HG03175 (cell line): ENCODE data around the gene SYNM.

ENCODE experiments used
- ATAC-seq: cut with Tn5 transposase; IDR thresholded peaks from one replicate; pipeline ENCODE4 v1.9.1; 2021; ENCODE audit warnings: mild to moderate bottlenecking, moderate library complexity; ENCODE audit not compliant: unreplicated experiment

The SYNM gene

GRCh38 chr15:99138491-99138982 lies 33.7 kb downstream of the SYNM start:
- ATAC-seq: no peak

- no peak for ATAC-seq
These were observed 34.4 kb downstream of the SYNM start for GRCh38 chr15:99139276-99139675.

DNA sequence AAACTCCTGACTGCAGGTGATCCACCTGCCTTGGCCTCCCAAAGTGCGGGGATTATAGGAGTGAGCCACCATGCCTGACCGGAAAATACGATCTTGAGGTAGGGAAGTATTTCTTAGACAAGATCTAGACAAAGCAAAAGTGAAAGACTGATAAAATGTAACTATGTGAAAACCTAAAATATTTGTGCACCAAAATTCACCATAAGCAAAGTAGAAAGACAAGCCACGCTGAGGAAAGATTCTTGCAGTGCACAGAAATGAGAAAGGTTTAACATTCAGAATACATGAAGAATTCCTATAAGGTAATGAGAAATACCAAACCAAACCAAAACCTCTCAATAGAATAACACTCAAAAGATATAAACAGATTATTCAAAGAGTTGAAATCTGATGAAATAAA lies 35.7 kb downstream of the SYNM start:
- no peak for ATAC-seq

GRCh38 chr15:99141943-99142342 lies 37.1 kb downstream of the SYNM start:
- ATAC-seq: no peak

- ATAC-seq: no peak
These were observed 37.7 kb downstream of the SYNM start for GRCh38 chr15:99142562-99142961.

GRCh38 chr15:99143242-99143641 lies 38.4 kb downstream of the SYNM start:
- no peak for ATAC-seq

- ATAC-seq: no peak
These were observed 39.1 kb downstream of the SYNM start for GRCh38 chr15:99143655-99144610.

- no peak for ATAC-seq
These were observed 40.1 kb downstream of the SYNM start for GRCh38 chr15:99145005-99145404.

- ATAC-seq: no peak
These were observed 40.9 kb downstream of the SYNM start for GRCh38 chr15:99145778-99146177.

GRCh38 chr15:99146661-99147060 lies 41.8 kb downstream of the SYNM start:
- no peak for ATAC-seq

GRCh38 chr15:99148851-99149276 lies 44.0 kb downstream of the SYNM start:
- no peak for ATAC-seq

DNA sequence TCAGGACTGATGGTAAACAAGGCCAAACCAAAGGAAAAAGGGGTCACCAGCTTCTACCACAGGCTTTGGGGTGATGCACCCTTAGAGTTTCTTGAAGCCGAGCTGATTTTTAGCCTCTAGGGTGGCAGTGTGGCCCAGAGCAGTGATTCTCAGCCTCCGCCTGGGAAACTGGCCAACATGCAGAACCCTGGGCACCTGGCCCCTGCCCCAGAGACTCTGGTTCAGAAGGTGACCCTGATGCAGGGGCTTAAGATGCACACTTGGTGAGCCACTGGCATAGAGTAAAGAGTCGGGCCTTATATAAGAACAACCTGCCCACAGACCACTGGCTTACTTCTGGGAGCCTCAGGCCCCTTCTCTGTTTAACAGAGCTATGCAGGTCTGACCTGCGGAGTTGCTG lies 44.5 kb downstream of the SYNM start:
- no peak for ATAC-seq

- ATAC-seq: no peak
These were observed 46.3 kb downstream of the SYNM start for GRCh38 chr15:99151156-99151555.

DNA sequence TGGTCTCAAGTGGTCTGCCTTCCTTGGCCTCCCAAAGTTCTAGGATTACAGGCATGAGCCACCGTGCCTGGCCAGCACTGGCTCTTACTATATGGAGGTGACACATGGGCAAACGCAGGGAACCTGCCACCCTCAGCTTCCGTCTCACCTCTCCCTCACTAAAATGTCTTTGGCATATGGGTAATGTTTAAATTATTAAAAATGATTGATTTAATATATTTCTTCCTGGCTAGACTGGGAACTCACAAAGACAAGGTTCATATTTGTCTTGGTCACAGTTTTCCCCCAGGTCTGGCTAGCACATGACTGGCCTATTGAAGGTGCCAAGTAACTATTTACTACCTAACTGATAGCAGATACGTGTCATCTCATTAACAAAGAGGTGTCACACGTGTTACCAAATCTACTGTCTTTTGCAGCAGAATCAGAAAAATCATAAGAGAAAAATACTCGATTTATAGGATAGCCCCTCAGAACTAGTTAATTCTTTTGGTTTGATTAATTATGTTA lies 48.2 kb downstream of the SYNM start:
- no peak for ATAC-seq

DNA sequence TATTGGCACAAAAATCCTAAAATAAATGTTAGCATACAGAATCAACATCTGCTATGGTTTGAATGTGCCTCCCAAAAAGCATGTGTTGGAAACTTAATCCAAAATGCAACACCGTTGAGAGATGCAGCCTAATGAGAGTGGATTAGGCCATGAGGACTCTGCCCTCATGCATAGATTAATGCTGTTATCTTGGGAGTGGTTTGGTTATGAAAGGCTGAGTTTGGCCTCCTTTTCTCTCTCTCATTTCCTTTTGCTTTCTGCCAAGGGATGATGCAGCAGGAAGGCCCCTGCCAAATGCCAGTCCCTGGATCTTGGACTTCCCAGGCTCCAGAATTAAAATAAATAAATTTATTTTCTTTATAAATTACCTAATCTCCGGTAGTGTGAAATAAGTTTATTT lies 49.4 kb downstream of the SYNM start:
- ATAC-seq: no peak

- ATAC-seq: no peak
These were observed 51.1 kb downstream of the SYNM start for GRCh38 chr15:99155961-99156443.

DNA sequence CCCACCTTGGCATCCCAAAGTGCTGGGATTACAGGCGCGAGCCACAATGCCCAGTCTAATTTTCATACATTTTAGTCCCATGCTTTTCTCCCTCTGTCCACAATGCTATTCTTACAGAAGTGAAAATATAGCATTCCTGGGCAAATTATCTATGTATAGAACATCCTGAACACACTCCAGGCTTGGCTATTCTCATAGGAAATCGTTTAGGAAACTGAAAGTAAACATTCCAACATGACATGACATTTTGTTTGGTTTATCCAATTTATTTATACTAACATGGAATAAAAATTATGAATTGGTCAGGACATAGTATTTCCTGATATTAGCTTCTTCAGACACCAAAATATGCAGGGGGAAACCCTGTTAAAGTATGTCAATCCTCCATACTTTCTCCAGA lies 52.6 kb downstream of the SYNM start:
- ATAC-seq: no peak

DNA sequence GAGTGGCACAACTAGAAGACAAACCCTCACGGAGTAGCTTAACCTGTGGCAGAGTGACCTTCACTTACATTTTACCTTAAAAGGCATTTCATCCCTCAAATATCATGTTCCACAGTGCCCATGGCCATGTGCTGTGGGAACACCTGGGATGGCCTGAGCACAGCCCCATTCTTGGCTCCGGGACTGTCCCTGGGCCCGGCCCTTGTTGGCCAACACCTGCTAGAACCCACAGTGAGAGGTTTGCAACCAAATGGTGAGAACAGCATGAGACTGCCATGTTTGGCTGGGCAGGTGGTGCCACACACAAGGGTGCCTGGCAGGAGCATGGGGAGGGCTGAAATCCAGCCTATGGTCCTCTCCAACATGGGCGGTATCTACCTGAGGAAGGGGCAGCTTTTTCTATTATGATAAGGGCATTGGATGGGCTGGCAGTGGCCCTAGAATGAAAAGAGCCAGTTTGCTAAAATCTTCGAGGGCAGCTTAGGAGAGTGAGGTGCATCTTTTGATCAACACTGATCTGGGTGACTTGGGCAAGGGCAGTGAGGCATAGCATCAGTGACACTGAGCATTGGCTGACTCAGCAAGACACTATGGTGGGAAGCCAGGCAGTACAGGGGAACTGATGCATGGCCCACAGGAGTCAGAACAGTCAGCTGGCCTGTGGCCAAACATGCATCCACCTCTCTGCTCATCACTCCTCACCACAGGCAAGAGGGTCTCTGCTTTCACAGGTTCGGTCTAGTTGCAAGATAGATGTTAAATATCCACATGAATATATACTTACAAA lies 53.9 kb downstream of the SYNM start:
- ATAC-seq: no peak

DNA sequence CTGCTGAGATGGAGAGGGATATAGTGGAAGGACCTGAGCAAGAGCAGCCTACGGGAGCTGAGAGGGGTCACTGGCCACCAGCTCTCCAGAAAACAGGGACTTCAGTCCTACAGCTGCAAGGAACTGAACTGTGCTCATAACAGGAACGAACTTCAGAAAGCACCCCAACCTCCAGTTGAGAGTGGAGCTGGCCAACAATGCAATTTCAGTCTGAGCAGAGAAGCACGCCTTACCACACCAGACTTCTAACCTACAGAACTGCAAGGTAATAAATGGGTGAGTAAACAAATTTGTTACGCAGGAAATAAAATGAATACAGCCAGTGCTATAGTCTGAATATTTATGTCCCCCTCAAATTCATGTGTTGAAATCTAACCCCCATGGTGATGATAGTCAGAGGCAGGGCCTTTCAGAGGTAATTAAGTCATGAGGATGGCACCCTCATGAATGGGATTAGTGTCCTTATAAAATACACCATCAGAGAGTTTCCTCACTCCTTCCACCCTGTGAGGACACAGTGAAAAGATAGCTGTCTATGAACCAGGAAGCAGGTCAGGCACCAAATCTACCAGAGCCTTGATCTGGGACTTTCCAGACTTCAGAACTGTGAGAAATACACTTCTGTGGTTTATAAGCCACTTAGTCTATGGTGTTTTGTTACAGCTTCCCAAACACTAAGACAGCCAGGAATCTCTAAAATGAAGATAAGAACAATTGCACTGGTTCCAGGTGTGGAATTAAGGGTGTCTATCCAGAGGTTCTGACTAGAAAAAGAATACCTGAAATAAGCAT lies 58.6 kb downstream of the SYNM start:
- ATAC-seq: no peak

GRCh38 chr15:99164119-99164518 lies 59.2 kb downstream of the SYNM start:
- no peak for ATAC-seq
